ENCODE results near the gene FHIT. TPM values are rescaled to one million over a fixed set of nuclear protein-coding genes. Genes with fewer than 3 reads are reported as not detected.

Gene FHIT
- total and polyA plus RNA-seq, 4 donors, result 2.1 to 14.7 (median 6.6) TPM

DNA sequence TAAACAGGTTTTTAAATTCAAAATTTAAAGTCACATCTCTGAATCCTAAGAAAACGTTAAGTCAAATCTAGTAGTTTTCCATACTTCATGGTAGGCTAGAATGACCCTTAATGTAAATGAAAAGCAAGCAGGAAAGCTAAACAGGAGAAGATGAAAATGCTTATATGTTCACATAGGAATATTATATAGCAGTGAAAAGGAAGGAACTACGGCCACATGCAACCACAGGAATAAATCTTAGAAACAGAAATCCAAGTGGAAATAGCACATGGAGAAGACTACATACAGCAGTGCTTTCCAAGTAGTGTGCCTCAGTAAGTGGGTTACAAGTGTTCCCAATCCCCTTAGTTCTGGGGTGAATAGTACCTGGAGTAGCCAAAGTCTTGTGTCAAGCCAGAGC is 296.2 kb downstream of the FHIT start:
- H3K9me3 ChIP-seq (ENCODE audit: control insufficient read depth in 4 of 4, low read length in 3 of 4), result peaks cover 0 to 14% (median 6%) of the 10 kb centered on the region in 4 donors
- no peaks in the 10 kb centered on the region for H3K4me1 ChIP-seq (ENCODE audit: control insufficient read depth in 4 of 4, insufficient read depth in 4 of 4, low read length in 3 of 4)
- H3K9ac ChIP-seq (ENCODE audit: low read depth in 1 of 2, low read length in 2 of 2), result no peak overlapping the region
- TF ChIP-seq HNF4G (IDR thresholded peaks at IDR 0.05) (no peak), RAD21 (IDR thresholded peaks at IDR 0.05) (no peak), YY1 (IDR thresholded peaks at IDR 0.05) (no peak), EGR1 (IDR thresholded peaks at IDR 0.05; ENCODE audit: low read depth in 2 of 2) (no peak), HNF4A (conservative IDR thresholded peaks at IDR 0.05) (no peak), TAF1 (conservative IDR thresholded peaks at IDR 0.05) (no peak), NR2F2 (IDR thresholded peaks at IDR 0.05) (no peak)
- TF ChIP-seq, protein P1, sequence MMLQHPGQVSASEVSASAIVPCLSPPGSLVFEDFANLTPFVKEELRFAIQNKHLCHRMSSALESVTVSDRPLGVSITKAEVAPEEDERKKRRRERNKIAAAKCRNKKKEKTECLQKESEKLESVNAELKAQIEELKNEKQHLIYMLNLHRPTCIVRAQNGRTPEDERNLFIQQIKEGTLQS (IDR thresholded peaks at IDR 0.05), result no peak
- no peak overlapping the region for H3K4me3 ChIP-seq (ENCODE audit: low read depth in 1 of 3, low read length in 3 of 3)
- 96% methylated on average over 2 of the region's 2 CpGs for WGBS
- H3K27me3 ChIP-seq (ENCODE audit: control insufficient read depth in 4 of 4, insufficient read depth in 4 of 4, low read length in 3 of 4), result no peaks in the 10 kb centered on the region
- H3K27ac ChIP-seq (ENCODE audit: low read depth in 1 of 2, low read length in 2 of 2), result no peak overlapping the region
- H3K36me3 ChIP-seq (ENCODE audit: control insufficient read depth in 4 of 4, insufficient read depth in 3 of 4, low read depth in 1 of 4, low read length in 3 of 4), result no peaks in the 10 kb centered on the region
- no peak for DNase-seq (ENCODE audit: low spot score)

DNA sequence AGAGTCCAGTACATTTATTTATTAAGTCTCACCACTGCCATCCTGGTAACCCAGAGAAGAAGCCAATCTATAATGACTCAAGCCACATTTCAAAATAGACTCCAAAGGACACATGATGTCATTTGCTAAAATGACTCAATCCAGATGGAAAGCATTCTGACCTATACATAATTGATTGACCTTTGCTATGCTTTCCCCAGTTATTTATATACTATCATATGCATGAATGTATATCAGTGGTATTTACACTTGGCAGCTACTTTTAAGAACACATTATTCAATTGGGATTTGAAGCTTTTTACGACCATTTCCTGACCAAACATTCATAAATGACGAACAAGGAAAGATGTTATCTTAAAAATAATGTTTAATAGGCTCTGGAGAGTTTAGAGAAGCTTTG is 297.2 kb downstream of the FHIT start:
- 73% methylated on average over 2 of the region's 2 CpGs for WGBS
- TF ChIP-seq YY1 (IDR thresholded peaks at IDR 0.05), result no peak
- peak in 1 of 2 donors; percentile 45 for TF ChIP-seq HNF4A (conservative IDR thresholded peaks at IDR 0.05)
- TF ChIP-seq GABPA (IDR thresholded peaks at IDR 0.05 in 1 of 2, conservative IDR thresholded peaks at IDR 0.05 in 1 of 2), result no peak
- TF ChIP-seq RXRA (IDR thresholded peaks at IDR 0.05), result no peak
- no peak for TF ChIP-seq HNF4G (IDR thresholded peaks at IDR 0.05)
- TF ChIP-seq, protein P2, sequence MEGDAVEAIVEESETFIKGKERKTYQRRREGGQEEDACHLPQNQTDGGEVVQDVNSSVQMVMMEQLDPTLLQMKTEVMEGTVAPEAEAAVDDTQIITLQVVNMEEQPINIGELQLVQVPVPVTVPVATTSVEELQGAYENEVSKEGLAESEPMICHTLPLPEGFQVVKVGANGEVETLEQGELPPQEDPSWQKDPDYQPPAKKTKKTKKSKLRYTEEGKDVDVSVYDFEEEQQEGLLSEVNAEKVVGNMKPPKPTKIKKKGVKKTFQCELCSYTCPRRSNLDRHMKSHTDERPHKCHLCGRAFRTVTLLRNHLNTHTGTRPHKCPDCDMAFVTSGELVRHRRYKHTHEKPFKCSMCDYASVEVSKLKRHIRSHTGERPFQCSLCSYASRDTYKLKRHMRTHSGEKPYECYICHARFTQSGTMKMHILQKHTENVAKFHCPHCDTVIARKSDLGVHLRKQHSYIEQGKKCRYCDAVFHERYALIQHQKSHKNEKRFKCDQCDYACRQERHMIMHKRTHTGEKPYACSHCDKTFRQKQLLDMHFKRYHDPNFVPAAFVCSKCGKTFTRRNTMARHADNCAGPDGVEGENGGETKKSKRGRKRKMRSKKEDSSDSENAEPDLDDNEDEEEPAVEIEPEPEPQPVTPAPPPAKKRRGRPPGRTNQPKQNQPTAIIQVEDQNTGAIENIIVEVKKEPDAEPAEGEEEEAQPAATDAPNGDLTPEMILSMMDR (IDR thresholded peaks at IDR 0.05; ENCODE audit: low read depth, low read length, missing input control), result no peak
- TF ChIP-seq TAF1 (conservative IDR thresholded peaks at IDR 0.05), result no peak
- no peak for TF ChIP-seq FOXA1 (IDR thresholded peaks at IDR 0.05)
- no peak for TF ChIP-seq SP1 (IDR thresholded peaks at IDR 0.05)
- TF ChIP-seq EGR1 (IDR thresholded peaks at IDR 0.05; ENCODE audit: low read depth in 2 of 2), result no peak
- TF ChIP-seq, protein P1 (IDR thresholded peaks at IDR 0.05), result no peak
- TF ChIP-seq, protein P3, sequence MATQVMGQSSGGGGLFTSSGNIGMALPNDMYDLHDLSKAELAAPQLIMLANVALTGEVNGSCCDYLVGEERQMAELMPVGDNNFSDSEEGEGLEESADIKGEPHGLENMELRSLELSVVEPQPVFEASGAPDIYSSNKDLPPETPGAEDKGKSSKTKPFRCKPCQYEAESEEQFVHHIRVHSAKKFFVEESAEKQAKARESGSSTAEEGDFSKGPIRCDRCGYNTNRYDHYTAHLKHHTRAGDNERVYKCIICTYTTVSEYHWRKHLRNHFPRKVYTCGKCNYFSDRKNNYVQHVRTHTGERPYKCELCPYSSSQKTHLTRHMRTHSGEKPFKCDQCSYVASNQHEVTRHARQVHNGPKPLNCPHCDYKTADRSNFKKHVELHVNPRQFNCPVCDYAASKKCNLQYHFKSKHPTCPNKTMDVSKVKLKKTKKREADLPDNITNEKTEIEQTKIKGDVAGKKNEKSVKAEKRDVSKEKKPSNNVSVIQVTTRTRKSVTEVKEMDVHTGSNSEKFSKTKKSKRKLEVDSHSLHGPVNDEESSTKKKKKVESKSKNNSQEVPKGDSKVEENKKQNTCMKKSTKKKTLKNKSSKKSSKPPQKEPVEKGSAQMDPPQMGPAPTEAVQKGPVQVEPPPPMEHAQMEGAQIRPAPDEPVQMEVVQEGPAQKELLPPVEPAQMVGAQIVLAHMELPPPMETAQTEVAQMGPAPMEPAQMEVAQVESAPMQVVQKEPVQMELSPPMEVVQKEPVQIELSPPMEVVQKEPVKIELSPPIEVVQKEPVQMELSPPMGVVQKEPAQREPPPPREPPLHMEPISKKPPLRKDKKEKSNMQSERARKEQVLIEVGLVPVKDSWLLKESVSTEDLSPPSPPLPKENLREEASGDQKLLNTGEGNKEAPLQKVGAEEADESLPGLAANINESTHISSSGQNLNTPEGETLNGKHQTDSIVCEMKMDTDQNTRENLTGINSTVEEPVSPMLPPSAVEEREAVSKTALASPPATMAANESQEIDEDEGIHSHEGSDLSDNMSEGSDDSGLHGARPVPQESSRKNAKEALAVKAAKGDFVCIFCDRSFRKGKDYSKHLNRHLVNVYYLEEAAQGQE (IDR thresholded peaks at IDR 0.05), result no peak
- TF ChIP-seq FOXA2 (IDR thresholded peaks at IDR 0.05), result no peak
- no peak for TF ChIP-seq NR2F2 (IDR thresholded peaks at IDR 0.05)
- TF ChIP-seq JUND (IDR thresholded peaks at IDR 0.05), result peak in 1 of 2 donors; percentile 47
- no peak for TF ChIP-seq RAD21 (IDR thresholded peaks at IDR 0.05)
- TF ChIP-seq, protein P4, sequence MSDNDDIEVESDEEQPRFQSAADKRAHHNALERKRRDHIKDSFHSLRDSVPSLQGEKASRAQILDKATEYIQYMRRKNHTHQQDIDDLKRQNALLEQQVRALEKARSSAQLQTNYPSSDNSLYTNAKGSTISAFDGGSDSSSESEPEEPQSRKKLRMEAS (IDR thresholded peaks at IDR 0.05), result no peak
- TF ChIP-seq, protein P5, sequence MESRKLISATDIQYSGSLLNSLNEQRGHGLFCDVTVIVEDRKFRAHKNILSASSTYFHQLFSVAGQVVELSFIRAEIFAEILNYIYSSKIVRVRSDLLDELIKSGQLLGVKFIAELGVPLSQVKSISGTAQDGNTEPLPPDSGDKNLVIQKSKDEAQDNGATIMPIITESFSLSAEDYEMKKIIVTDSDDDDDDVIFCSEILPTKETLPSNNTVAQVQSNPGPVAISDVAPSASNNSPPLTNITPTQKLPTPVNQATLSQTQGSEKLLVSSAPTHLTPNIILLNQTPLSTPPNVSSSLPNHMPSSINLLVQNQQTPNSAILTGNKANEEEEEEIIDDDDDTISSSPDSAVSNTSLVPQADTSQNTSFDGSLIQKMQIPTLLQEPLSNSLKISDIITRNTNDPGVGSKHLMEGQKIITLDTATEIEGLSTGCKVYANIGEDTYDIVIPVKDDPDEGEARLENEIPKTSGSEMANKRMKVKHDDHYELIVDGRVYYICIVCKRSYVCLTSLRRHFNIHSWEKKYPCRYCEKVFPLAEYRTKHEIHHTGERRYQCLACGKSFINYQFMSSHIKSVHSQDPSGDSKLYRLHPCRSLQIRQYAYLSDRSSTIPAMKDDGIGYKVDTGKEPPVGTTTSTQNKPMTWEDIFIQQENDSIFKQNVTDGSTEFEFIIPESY (IDR thresholded peaks at IDR 0.05), result no peak

More for the DNA sequence above, 297.2 kb downstream of the FHIT start:
- H3K9ac ChIP-seq (ENCODE audit: low read depth in 1 of 2, low read length in 2 of 2), result no peak overlapping the region
- H3K27ac ChIP-seq (ENCODE audit: low read depth in 1 of 2, low read length in 2 of 2), result no peak overlapping the region
- H3K9me3 ChIP-seq (ENCODE audit: control insufficient read depth in 4 of 4, low read length in 3 of 4), result peaks cover 0 to 14% (median 6%) of the 10 kb centered on the region in 4 donors
- H3K36me3 ChIP-seq (ENCODE audit: control insufficient read depth in 4 of 4, insufficient read depth in 3 of 4, low read depth in 1 of 4, low read length in 3 of 4), result no peaks in the 10 kb centered on the region
- H3K4me1 ChIP-seq (ENCODE audit: control insufficient read depth in 4 of 4, insufficient read depth in 4 of 4, low read length in 3 of 4), result no peaks in the 10 kb centered on the region
- H3K27me3 ChIP-seq (ENCODE audit: control insufficient read depth in 4 of 4, insufficient read depth in 4 of 4, low read length in 3 of 4), result no peaks in the 10 kb centered on the region
- no peak for DNase-seq (ENCODE audit: low spot score)
- no peak overlapping the region for H3K4me3 ChIP-seq (ENCODE audit: low read depth in 1 of 3, low read length in 3 of 3)

Data from liver (tissue), 9 donors.